Activated naive CD4-positive, alpha-beta T cell treated with anti-CD3 and anti-CD28 coated beads, Interleukin-2, amount 10 ng/mL, durations not matched to agents 7 days and 5 days (primary cell): ENCODE data around the gene CRTC1.
"Not testable (repeated sequence)": the region's sequence is repeated elsewhere in the genome, so short reads cannot be mapped to it uniquely, and the experiment has no call there.

ENCODE experiments used
- CTCF ChIA-PET: fragments of 350-600 bp; sonication (Branson Sonifier 250); formaldehyde crosslinking; loops from one replicate; lab custom pipeline; 2021; ENCODE audit warnings: antibody characterized with exemption; lab: Charles Lee
- DNase-seq: peaks from one replicate; pipeline ENCODE4 v3.0.0-alpha.2; 2020
- H3K27ac Mint-ChIP-seq: one replicate; pipeline ENCODE4 v1.8.0; 2021; ENCODE audit warnings: mild to moderate bottlenecking, moderate library complexity, mixed read lengths
- H3K27me3 Mint-ChIP-seq: one replicate; pipeline ENCODE4 v1.8.0; 2021; ENCODE audit warnings: mild to moderate bottlenecking, mixed read lengths
- H3K36me3 Mint-ChIP-seq: one replicate; pipeline ENCODE4 v1.8.0; 2021; ENCODE audit warnings: mixed read lengths
- H3K4me1 Mint-ChIP-seq: one replicate; pipeline ENCODE4 v1.8.0; 2021; ENCODE audit warnings: mixed read lengths
- H3K4me3 Mint-ChIP-seq: one replicate; pipeline ENCODE4 v1.8.0; 2021; ENCODE audit warnings: mild to moderate bottlenecking, moderate library complexity, mixed read lengths
- H3K9me3 Mint-ChIP-seq: one replicate; pipeline ENCODE4 v1.8.0; 2021; ENCODE audit warnings: mixed read lengths

Gene CRTC1

DNA sequence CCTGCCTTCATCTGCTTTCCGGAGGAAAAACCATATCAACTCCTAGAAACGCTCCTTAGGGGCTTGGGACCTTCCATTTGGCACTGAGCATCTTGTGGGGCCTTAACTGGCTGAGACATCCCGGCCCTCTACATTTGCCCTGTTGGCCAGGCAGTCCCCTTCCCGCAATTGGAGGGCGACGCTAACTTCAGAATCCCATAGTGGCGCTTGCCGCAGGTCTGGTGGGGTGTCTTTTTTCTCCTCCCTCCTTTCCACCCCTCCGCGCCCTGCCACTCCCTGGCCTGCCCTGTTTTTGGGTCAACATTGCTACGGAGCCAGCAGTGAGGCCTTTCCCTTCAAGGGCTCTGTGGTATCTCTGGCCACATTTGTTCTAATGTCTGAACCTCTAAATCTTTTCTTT, 13.6 kb upstream of the CRTC1 start:
- H3K4me1 Mint-ChIP-seq: no peaks in the 10 kb centered on the region
- H3K27ac Mint-ChIP-seq: peak overlapping the region; percentile 3
- no peaks in the 10 kb centered on the region for H3K27me3 Mint-ChIP-seq
- H3K4me3 Mint-ChIP-seq: no peak overlapping the region
- no peaks in the 10 kb centered on the region for H3K9me3 Mint-ChIP-seq
- CTCF ChIA-PET: no interaction called here
- H3K36me3 Mint-ChIP-seq: peaks cover 16% of the 10 kb centered on the region
- DNase-seq: no peak

DNA sequence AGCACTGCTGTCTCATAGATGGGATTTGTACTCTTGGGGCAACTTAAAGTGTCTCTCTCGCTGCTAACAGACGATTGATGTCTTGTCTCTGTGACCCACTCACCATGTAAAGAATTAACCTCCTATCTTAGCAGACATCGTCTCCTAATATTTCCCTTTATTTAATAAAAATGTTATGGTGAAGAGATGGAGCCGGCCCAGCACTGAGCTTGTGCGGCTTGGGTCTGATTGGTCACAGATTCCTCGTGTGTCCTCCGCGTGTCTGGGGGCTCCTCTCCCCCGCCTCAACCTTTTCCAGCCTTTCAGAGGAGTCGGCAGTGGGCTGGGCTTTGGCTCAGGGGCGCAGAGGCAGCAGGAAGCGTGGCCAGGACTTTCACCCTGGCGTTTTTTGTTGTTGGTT, 13.2 kb upstream of the CRTC1 start:
- peaks cover 16% of the 10 kb centered on the region for H3K36me3 Mint-ChIP-seq
- H3K27ac Mint-ChIP-seq: no peak overlapping the region
- CTCF ChIA-PET: no interaction called here
- no peak for DNase-seq
- no peaks in the 10 kb centered on the region for H3K9me3 Mint-ChIP-seq
- H3K4me1 Mint-ChIP-seq: no peaks in the 10 kb centered on the region
- no peak overlapping the region for H3K4me3 Mint-ChIP-seq
- H3K27me3 Mint-ChIP-seq: no peaks in the 10 kb centered on the region

DNA sequence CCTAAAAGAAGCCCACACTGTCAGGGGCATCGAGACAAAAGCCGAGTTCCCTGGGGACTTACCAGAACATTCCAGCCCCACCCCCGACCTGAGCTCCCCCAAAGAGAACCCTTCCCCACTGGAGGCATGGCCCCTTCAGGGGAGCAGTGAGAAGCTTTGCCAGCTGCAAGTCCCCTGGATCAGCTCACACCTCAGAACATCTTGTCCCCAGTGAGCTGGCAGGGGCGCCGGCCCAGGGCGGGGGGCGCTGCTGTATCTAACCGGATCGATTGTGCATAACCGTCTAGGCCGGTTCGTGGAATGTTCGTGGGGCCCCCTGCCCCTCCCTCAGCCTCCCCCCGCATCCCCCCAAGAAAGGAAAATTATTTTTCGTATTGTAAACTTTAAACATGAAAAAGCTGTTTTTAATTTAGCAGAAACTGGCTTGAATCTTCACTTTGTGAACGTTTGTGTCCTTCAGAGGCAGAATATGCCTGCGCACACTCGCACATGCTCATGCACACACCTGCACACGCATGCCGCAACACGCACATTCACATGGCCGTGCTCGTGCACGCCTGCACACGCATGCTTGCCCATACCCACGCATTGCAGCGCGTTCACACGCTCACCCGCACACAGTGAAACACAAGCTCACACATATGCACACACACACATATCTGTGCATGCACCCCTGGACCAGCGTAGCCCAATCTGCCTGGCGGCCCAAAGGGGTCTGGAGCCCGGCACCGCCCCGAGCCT, 12.0 kb upstream of the CRTC1 start:
- Mint-ChIP-seq H3K4me3 (no peak overlapping the region), H3K27ac (no peak overlapping the region), H3K4me1 (no peaks in the 10 kb centered on the region), H3K9me3 (no peaks in the 10 kb centered on the region), H3K27me3 (no peaks in the 10 kb centered on the region), H3K36me3 (peaks cover 16% of the 10 kb centered on the region)
- DNase-seq: no peak
- CTCF ChIA-PET: no interaction called here

DNA sequence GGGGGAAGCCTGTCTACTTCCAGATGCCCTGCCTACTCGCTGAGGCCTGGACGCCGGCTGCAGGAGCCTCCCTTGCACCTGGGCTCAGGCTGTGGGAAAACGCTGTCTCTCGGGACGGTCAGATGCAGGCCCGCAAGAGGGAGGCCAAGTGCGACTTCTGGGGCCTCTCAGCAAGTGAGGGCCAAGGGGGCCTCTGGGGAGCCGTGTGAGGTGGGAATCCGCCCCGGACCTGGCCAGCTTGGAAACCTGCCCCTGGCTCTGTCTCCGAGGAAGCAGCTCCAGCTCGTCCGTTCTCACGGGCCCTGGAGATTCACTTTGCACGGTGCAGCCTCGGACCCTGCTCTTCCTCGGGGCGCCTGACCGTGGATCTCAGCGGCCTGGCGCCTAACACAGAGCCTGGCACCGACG, 11.4 kb upstream of the CRTC1 start:
- H3K27ac Mint-ChIP-seq: no peak overlapping the region
- no peaks in the 10 kb centered on the region for H3K9me3 Mint-ChIP-seq
- peaks cover 16% of the 10 kb centered on the region for H3K36me3 Mint-ChIP-seq
- CTCF ChIA-PET: no interaction called here
- no peak for DNase-seq
- peaks cover 2% of the 10 kb centered on the region for H3K27me3 Mint-ChIP-seq
- H3K4me1 Mint-ChIP-seq: no peaks in the 10 kb centered on the region
- no peak overlapping the region for H3K4me3 Mint-ChIP-seq

DNA sequence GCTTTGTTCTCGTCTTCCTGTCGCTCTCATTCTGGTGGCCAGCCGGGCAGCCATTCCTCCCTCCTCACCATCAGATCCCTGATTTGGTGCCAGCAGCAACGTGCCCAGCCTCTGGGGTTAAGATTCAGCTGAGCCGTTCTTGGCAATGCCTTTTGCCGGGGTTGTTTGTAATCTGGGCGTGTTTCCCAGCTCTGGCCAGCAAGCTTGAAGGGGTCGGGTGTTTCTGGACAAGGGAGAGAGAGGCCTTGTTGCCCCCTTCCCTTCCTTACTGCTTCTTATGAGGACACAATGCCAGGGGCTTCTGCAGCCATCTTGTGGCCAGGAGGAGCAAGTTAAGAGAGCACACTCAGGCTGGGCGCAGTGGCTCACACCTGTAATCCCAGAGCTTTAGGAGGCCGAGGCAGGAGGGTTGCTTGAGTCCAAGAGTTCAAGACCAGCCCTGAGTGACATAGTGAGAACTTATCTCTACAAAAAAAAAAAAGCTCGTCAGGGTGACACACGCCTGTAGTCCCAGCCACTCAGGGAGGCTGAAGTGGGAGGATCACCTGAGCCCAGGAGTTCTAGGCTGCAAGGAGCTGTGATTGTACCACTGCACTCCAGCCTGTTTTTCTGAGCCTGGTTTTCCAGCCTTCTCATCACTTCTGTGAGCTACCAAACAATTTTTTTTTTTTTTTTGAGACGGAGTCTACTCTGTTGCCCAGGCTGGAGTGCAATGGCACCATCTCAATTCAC, 10.7 kb upstream of the CRTC1 start:
- H3K4me1 Mint-ChIP-seq: no peaks in the 10 kb centered on the region
- H3K4me3 Mint-ChIP-seq: no peak overlapping the region
- peaks cover 7% of the 10 kb centered on the region for H3K27me3 Mint-ChIP-seq
- CTCF ChIA-PET: interaction anchor here (0.8 kb wide), 1 partner anchor 153 kb away, joined by 3 read pairs; no protein-coding TSS in a partner anchor
- peaks cover 10% of the 10 kb centered on the region for H3K36me3 Mint-ChIP-seq
- H3K27ac Mint-ChIP-seq: peak overlapping the region; percentile 26
- DNase-seq: no peak
- H3K9me3 Mint-ChIP-seq: no peaks in the 10 kb centered on the region

DNA sequence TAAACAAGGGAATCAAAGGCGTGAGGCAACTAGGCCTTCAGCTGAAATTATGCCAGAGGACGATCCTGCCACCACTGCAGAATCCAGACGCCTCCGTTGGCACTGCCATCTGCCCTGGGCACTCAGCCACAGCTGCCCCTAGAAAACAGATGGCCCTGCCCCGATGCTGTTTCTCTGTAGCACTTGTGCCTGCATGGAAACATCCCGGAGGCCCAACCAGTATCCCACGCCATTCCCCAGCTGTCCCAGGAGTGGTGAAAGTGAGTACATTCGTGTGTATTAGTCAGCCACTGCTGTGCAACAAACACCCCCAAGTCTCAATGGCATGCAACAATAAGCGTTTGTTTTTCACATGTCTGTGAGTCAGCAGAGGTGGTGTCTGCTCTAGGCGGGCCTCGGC, 8.9 kb upstream of the CRTC1 start:
- Mint-ChIP-seq H3K9me3 (no peaks in the 10 kb centered on the region), H3K36me3 (peaks cover 6% of the 10 kb centered on the region), H3K27me3 (peaks cover 11% of the 10 kb centered on the region), H3K4me3 (no peak overlapping the region), H3K27ac (no peak overlapping the region), H3K4me1 (no peaks in the 10 kb centered on the region)
- CTCF ChIA-PET: interaction anchor here (0.8 to 1.3 kb wide), 2 partner anchors 13 to 224 kb away, joined by 3 to 5 read pairs; no protein-coding TSS in a partner anchor
- no peak for DNase-seq

DNA sequence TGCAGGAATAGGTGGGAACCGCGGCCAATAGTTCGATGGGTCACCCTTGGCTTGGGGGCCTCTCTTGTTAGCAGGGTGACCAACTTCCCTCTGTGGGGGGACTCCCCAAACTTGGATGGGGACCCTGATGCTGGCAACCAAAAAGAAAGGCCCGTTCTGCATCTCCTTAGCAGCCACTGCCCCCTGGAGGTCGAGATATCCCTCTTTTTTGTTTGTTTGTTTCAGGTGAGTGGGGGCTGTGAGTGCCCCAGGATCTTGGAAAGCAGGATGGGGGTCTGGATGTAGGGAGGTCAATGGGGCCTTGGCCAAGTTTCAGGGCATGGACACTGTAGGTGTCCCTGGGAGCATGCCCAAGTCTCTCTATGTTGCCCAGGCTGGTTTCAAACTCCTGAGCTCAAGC, 7.7 kb upstream of the CRTC1 start:
- Mint-ChIP-seq H3K9me3 (no peaks in the 10 kb centered on the region), H3K36me3 (no peaks in the 10 kb centered on the region), H3K27me3 (peaks cover 11% of the 10 kb centered on the region), H3K4me3 (no peak overlapping the region), H3K27ac (no peak overlapping the region), H3K4me1 (no peaks in the 10 kb centered on the region)
- CTCF ChIA-PET: interaction anchor here (0.8 kb wide), 1 partner anchor 80 kb away, joined by 3 read pairs; no protein-coding TSS in a partner anchor
- peak; percentile 59 for DNase-seq

DNA sequence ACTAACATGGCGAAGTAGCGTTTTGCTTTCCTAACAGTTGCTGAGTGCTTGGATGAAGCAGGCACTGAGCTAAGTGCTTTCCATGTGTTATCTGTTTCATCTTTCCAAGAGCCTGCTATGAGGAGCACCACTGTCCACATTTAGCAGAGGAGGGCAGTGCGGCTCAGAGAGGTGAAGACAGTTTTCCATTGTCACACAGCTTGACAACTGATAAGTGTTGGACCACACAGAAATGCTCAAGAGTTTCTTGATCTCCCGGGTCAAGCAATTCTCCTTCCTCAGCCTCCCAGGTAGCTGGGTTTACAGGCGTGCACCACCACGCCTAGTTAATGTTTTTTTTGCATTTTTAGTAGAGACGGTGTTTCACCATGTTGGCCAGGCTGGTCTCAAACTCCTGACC, 6.8 kb upstream of the CRTC1 start:
- CTCF ChIA-PET: interaction anchor here (0.7 to 0.8 kb wide), 2 partner anchors 81 to 146 kb away, joined by 3 to 4 read pairs; no protein-coding TSS in a partner anchor
- Mint-ChIP-seq H3K4me3 (no peak overlapping the region), H3K27me3 (peaks cover 17% of the 10 kb centered on the region), H3K4me1 (no peaks in the 10 kb centered on the region), H3K9me3 (no peaks in the 10 kb centered on the region), H3K27ac (no peak overlapping the region), H3K36me3 (no peaks in the 10 kb centered on the region)
- DNase-seq: no peak

DNA sequence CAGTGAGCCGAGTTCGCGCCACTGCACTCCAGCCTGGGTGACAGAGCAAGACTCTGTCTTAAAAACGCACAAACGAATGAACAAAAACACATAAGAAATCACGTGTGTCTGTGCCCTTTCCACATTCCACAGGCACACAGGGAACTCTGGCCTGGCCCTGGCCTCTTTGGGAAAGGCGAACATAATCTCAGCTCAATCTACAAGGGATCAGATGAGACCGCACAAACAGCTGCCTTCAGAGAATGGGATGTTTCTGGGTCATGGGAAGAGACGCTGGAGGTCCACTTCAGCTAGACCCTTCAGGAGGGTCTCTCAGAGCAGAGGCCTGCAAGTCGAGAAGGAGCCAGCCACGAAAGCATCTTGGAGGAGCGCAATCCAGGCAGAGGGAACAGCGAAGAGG, 6.3 kb upstream of the CRTC1 start:
- H3K36me3 Mint-ChIP-seq: no peaks in the 10 kb centered on the region
- peaks cover 19% of the 10 kb centered on the region for H3K27me3 Mint-ChIP-seq
- H3K27ac Mint-ChIP-seq: no peak overlapping the region
- no peak overlapping the region for H3K4me3 Mint-ChIP-seq
- CTCF ChIA-PET: interaction anchor here (0.7 kb wide), 1 partner anchor 147 kb away, joined by 4 read pairs; no protein-coding TSS in a partner anchor
- no peak for DNase-seq
- no peaks in the 10 kb centered on the region for H3K9me3 Mint-ChIP-seq
- H3K4me1 Mint-ChIP-seq: peaks cover under 1% of the 10 kb centered on the region

DNA sequence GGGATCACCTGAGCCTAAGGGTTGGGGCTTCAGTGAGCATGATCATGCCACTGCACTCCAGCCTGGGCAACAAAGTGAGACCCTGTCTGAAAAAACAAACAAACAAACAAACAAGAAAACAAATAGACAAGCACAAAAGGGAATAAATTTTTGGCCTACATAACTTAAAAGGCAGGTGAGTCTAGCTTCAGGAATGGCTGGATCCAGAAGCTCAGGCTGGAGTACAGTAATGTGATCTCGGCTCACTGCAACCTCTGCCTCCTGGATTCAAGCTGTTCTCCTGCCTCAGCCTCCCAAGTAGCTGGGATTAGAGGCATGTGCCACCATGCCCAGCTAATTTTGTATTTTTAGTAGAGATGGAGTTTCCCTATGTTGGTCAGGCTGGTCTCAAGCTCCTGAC, 3.3 kb upstream of the CRTC1 start:
- H3K27ac Mint-ChIP-seq: not testable (repeated sequence)

DNA sequence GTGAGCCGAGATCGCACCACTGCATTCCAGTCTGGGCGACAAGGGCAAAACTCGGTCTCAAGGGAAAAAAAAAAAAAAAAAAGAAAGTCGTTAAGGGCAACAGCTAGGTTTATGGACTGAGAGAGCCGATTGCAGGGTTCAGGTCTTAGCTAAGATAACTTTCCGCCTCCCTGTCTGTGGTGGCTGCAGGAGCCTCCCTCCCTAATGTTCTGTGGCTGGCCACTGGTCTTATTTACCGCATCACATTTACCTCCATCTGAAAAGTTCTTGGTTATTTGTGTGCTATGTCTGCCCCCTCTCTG, 722 bp upstream of the CRTC1 start:
- Mint-ChIP-seq H3K27ac (peak overlapping the region; percentile 72), H3K27me3 (peaks cover 12% of the 10 kb centered on the region), H3K4me1 (peaks cover 20% of the 10 kb centered on the region), H3K4me3 (peak overlapping the region; percentile 74), H3K9me3 (no peaks in the 10 kb centered on the region), H3K36me3 (no peaks in the 10 kb centered on the region)
- CTCF ChIA-PET: interaction anchor here (1.0 kb wide), 1 partner anchor 164 kb away, joined by 4 read pairs; no protein-coding TSS in a partner anchor
- DNase-seq: no peak

More for the DNA sequence above, 3.3 kb upstream of the CRTC1 start:
- peaks cover 19% of the 10 kb centered on the region for H3K27me3 Mint-ChIP-seq
- not testable (repeated sequence) for H3K36me3 Mint-ChIP-seq, H3K9me3 Mint-ChIP-seq, H3K4me3 Mint-ChIP-seq, DNase-seq
- CTCF ChIA-PET: interaction anchor here (0.9 kb wide), 1 partner anchor 210 kb away, joined by 3 read pairs; no protein-coding TSS in a partner anchor
- H3K4me1 Mint-ChIP-seq: peaks cover 20% of the 10 kb centered on the region

DNA sequence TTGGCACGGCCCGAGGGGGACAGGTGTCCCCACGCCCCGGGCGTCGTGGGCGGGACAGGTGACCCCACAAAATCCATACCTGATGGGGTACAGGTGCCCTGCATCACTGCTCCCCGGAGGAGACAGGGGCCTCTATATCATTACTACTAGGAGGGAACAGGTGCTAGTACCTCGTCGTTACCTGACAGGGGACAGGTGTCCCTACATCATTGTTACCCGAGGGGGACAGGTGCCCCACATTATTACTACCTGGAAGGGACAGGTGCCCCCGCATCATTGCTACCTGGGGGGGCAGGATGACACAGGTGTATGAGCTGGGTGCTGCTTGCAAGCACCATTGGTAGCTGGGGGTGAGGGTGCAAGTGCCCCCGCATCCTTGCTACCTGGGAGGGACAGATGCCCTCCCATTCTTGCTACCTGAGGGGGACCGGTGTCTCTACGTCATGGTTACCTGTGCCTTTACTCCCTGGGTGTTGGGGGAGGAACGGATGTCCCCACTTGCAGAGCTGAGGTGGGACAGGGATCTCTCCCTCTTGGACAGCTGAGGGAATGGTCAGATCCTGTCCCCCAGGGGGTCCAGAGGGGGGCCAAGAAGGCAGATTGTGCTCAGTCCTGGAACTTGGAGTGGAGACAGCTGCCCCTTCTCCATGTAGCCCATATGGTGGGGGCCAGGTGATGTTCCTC, 620 bp downstream of the CRTC1 start:
- peaks cover 8% of the 10 kb centered on the region for H3K27me3 Mint-ChIP-seq
- H3K4me3 Mint-ChIP-seq: peak overlapping the region; percentile 66
- DNase-seq: no peak
- peaks cover 20% of the 10 kb centered on the region for H3K4me1 Mint-ChIP-seq
- no peaks in the 10 kb centered on the region for H3K9me3 Mint-ChIP-seq
- peak overlapping the region; percentile 42 for H3K27ac Mint-ChIP-seq
- H3K36me3 Mint-ChIP-seq: no peaks in the 10 kb centered on the region
- CTCF ChIA-PET: no interaction called here

DNA sequence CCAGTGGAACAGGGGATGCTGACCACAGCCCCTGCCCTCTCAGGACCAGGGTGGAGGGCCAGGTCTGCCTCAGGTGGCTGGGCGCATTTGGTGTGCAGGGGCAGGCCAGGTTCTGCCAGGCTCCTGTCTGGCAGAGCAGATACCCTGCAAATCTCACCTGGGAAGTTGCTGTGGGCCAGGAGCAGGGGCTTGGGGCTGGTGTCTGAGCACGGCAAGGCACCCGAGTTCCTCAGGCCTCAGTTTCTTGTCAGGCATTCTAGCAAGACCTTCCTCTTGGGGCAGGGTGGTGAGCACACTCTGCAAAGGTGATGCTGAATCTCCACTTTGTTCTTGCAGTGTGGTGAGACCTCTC, 1.1 kb downstream of the CRTC1 start:
- peak overlapping the region; percentile 66 for H3K4me3 Mint-ChIP-seq
- peaks cover 20% of the 10 kb centered on the region for H3K4me1 Mint-ChIP-seq
- peaks cover 8% of the 10 kb centered on the region for H3K27me3 Mint-ChIP-seq
- no peak overlapping the region for H3K27ac Mint-ChIP-seq
- no peaks in the 10 kb centered on the region for H3K9me3 Mint-ChIP-seq
- no peaks in the 10 kb centered on the region for H3K36me3 Mint-ChIP-seq
- no peak for DNase-seq
- CTCF ChIA-PET: no interaction called here

DNA sequence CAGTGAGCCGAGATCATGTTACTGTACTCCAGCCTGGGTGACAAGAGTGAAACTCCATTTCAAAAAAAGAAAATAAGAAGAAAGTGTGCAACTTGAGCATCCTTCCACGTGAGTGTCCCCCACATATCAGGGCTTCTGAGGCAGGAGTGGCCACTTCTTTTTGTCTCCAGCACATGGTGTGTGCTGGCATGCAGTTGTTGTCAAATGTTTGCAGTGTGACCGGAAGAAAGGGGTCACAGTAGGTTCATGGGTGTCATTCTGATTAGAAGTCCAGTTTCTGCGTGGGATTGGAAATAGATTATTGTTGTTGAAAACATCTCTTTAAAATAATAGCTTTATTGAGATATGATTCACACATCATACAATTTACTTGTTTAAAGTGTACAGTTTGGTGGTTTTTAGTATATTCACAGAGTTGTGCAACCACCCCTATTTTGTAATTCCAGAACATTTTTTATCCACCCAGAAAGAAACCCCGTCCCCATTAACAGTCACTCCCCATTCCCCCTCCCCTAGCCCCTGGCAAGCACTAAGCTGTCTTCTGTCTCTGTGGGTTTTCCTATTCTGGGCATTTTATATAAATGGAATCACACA, 2.2 kb downstream of the CRTC1 start:
- Mint-ChIP-seq H3K4me1 (peaks cover 20% of the 10 kb centered on the region), H3K27ac (no peak overlapping the region), H3K36me3 (no peaks in the 10 kb centered on the region), H3K9me3 (no peaks in the 10 kb centered on the region), H3K27me3 (peaks cover 8% of the 10 kb centered on the region), H3K4me3 (peak overlapping the region; percentile 66)
- CTCF ChIA-PET: no interaction called here
- no peak for DNase-seq
